Gastrocnemius medialis (tissue), 4 donors: ENCODE results near the gene NKTR. TPM values are rescaled to one million over a fixed set of nuclear protein-coding genes. Genes with fewer than 3 reads are reported as not detected.
"Not testable (repeated sequence)": the region's sequence is repeated elsewhere in the genome, so short reads cannot be mapped to it uniquely, and the experiment has no call there.

ENCODE experiments used
- ATAC-seq, 2 donors: fragments of 150-250 bp; one replicate each; pipeline ENCODE4 v1.9.1; 2016
- DNase-seq, 2 donors: peaks; one replicate each; pipeline ENCODE4 v3.0.0-alpha.2; 2019
- H3K27ac ChIP-seq, 4 donors: fragments of 200-600 bp; sonication (generic); 1 replicate in 1 of 4; 2 replicates in 3 of 4; pipeline ENCODE4 v1.5.1; 2016 to 2018; ENCODE audit warnings: mild to moderate bottlenecking in 2 of 4, moderate library complexity in 1 of 4
- H3K27me3 ChIP-seq, 3 donors: fragments of 200-600 bp; sonication (generic) in 2 of 3; 1 replicate in 1 of 3; 2 replicates in 2 of 3; pipeline versions ENCODE4 v1.5.1 to v1.6.0; 2016 to 2019; ENCODE audit warnings: mild to moderate bottlenecking in 1 of 3, moderate library complexity in 1 of 3
- H3K36me3 ChIP-seq, 2 donors: fragments of 200-600 bp; sonication (generic) in 1 of 2; one replicate each; pipeline ENCODE4 v1.5.1; 2017 to 2018
- H3K4me1 ChIP-seq, 2 donors: fragments of 200-600 bp; sonication (generic) in 1 of 2; one replicate each; pipeline ENCODE4 v1.5.1; 2016 to 2017; ENCODE audit warnings: mild to moderate bottlenecking in 2 of 2
- H3K4me3 ChIP-seq, 4 donors: fragments of 200-600 bp; sonication (generic) in 3 of 4; 1 replicate in 1 of 4; 2 replicates in 3 of 4; pipeline ENCODE4 v1.5.1; 2016 to 2019; ENCODE audit warnings: mild to moderate bottlenecking in 2 of 4
- H3K9me3 ChIP-seq, 3 donors: fragments of 200-600 bp; sonication (generic) in 2 of 3; 1 replicate in 1 of 3; 2 replicates in 2 of 3; pipeline ENCODE4 v1.5.1; 2016 to 2019
- CTCF ChIP-seq, 5 experiments: fragments of 450-650 bp in 3 of 5; fragments of 200-600 bp in 2 of 5; sonication (generic) in 2 of 5; IDR thresholded peaks in 4 of 5; conservative IDR thresholded peaks in 1 of 5; 1 replicate in 4 of 5; 2 replicates in 1 of 5; pipeline ENCODE4 v1.5.1; 2016 to 2019; ENCODE audit warnings: antibody characterized with exemption in 5 of 5, mild to moderate bottlenecking in 3 of 5, moderate library complexity in 3 of 5
- POLR2A ChIP-seq, 2 donors: fragments of 450-650 bp; IDR thresholded peaks; one replicate each; pipeline ENCODE4 v1.6.1; 2017; ENCODE audit warnings: antibody characterized with exemption in 2 of 2, mild to moderate bottlenecking in 2 of 2, moderate library complexity in 2 of 2
- in situ Hi-C, 4 donors: fragments of 200-750 bp; cut with MboI; loops; one replicate each; pipeline versions ENCODE4 v1.15.0 to v1.8.0; 2017; ENCODE audit warnings: low sequenced_read_pairs in 4 of 4
- intact Hi-C: fragments of 100-400 bp; cut with DNase I; formaldehyde crosslinking; loops from one replicate; pipeline ENCODE4 v1.15.1; 2023; ENCODE audit warnings: low total_unique reads
- total RNA-seq, 4 donors: library from RNA; depleted of rRNA; stranded (reverse); fragments of >200 nt; gene quantifications; one replicate each; pipeline versions ENCODE4 v1.1.0 to v1.2.3, GENCODE V29; 2016

NKTR gene
- 10 to 100 TPM; 10.0 to 56.6 (median 13.6) TPM for total RNA-seq

- no peaks in the 10 kb centered on the region for H3K27me3 ChIP-seq
- intact Hi-C loops, result loop anchor here (1.0 to 5.0 kb wide), 3 partner anchors 54 to 144 kb away; partner anchors contain the start of gene HHATL
- DNase-seq (peak; percentile 94 to 97), ATAC-seq (peak; percentile 91 to 92)
- TF ChIP-seq CTCF (IDR thresholded peaks at IDR 0.05 in 4 of 5, conservative IDR thresholded peaks at IDR 0.05 in 1 of 5), result no peak
- TF ChIP-seq POLR2A (IDR thresholded peaks at IDR 0.05), result peak; percentile 88 to 90
- in situ Hi-C loops, result no loop called here
- peak within 1 kb of the TSS; percentile 96 to 99 (median 98) for H3K27ac ChIP-seq
- H3K36me3 ChIP-seq, result peaks cover 0 to 2% of the 10 kb centered on the region in 2 donors
- H3K4me3 ChIP-seq, result peak within 1 kb of the TSS; percentile 86 to 93 (median 90)
- H3K4me1 ChIP-seq, result peaks cover 28 to 33% of the 10 kb centered on the region in 2 donors
- no peaks in the 10 kb centered on the region for H3K9me3 ChIP-seq
These were observed at the start of gene NKTR for GRCh38 chr3:42600111-42600957. TSS of gene NKTR (plus strand) at chr3:42600686. CDS start at chr3:42601007, 321 bp downstream.

GRCh38 chr3:42552830-42553229 lies 47.7 kb upstream of the NKTR start:
- in situ Hi-C loops, result loop anchor here in 1 of 4 donors (25.0 kb wide), 1 partner anchor 316 kb away; no protein-coding TSS in a partner anchor
- intact Hi-C loops, result no loop called here
- no peak for DNase-seq
- no peak for ATAC-seq
- Histone ChIP-seq H3K36me3 (peaks cover 0 to 47% of the 10 kb centered on the region in 2 donors), H3K27me3 (no peaks in the 10 kb centered on the region), H3K4me3 (no peak overlapping the region), H3K27ac (no peak overlapping the region), H3K9me3 (no peaks in the 10 kb centered on the region), H3K4me1 (peaks cover 0 to 2% of the 10 kb centered on the region in 2 donors)
- TF ChIP-seq CTCF (IDR thresholded peaks at IDR 0.05 in 4 of 5, conservative IDR thresholded peaks at IDR 0.05 in 1 of 5), result no peak
- TF ChIP-seq POLR2A (IDR thresholded peaks at IDR 0.05), result no peak

GRCh38 chr3:42556089-42556632 lies 44.3 kb upstream of the NKTR start:
- TF ChIP-seq CTCF (IDR thresholded peaks at IDR 0.05 in 4 of 5, conservative IDR thresholded peaks at IDR 0.05 in 1 of 5), result no peak
- TF ChIP-seq POLR2A (IDR thresholded peaks at IDR 0.05), result no peak
- intact Hi-C loops, result no loop called here
- no peak overlapping the region for H3K27ac ChIP-seq
- H3K36me3 ChIP-seq, result peaks cover 0 to 77% of the 10 kb centered on the region in 2 donors
- ATAC-seq (no peak), DNase-seq (no peak)
- H3K27me3 ChIP-seq, result no peaks in the 10 kb centered on the region
- H3K9me3 ChIP-seq, result no peaks in the 10 kb centered on the region
- in situ Hi-C loops, result loop anchor here in 1 of 4 donors (25.0 kb wide), 1 partner anchor 319 kb away; no protein-coding TSS in a partner anchor
- no peak overlapping the region for H3K4me3 ChIP-seq
- H3K4me1 ChIP-seq, result no peaks in the 10 kb centered on the region

- DNase-seq, H3K27me3 ChIP-seq, H3K27ac ChIP-seq, H3K4me3 ChIP-seq, H3K9me3 ChIP-seq, intact Hi-C loops, ATAC-seq, H3K4me1 ChIP-seq: not testable (repeated sequence)
- in situ Hi-C loops, result loop anchor here in 1 of 4 donors (25.0 kb wide), 1 partner anchor 320 kb away; no protein-coding TSS in a partner anchor
- peaks cover 0 to 79% of the 10 kb centered on the region in 2 donors for H3K36me3 ChIP-seq
These were observed 43.7 kb upstream of the NKTR start for GRCh38 chr3:42556817-42557216.

- Histone ChIP-seq H3K27me3 (no peaks in the 10 kb centered on the region), H3K4me1 (peaks cover 0 to 4% of the 10 kb centered on the region in 2 donors), H3K36me3 (peaks cover 0 to 85% of the 10 kb centered on the region in 2 donors), H3K4me3 (no peak overlapping the region), H3K9me3 (no peaks in the 10 kb centered on the region), H3K27ac (no peak overlapping the region)
- in situ Hi-C loops (loop anchor here in 1 of 4 donors (25.0 kb wide), 1 partner anchor 321 kb away; no protein-coding TSS in a partner anchor), intact Hi-C loops (no loop called here)
- DNase-seq (no peak), ATAC-seq (no peak)
- TF ChIP-seq CTCF (IDR thresholded peaks at IDR 0.05 in 4 of 5, conservative IDR thresholded peaks at IDR 0.05 in 1 of 5) (peak in 1 of 5 experiments; percentile 22), POLR2A (IDR thresholded peaks at IDR 0.05) (no peak)
These were observed 42.6 kb upstream of the NKTR start for GRCh38 chr3:42557854-42558253.
